Measurements from ENCODE around the gene GFER.

DNA sequence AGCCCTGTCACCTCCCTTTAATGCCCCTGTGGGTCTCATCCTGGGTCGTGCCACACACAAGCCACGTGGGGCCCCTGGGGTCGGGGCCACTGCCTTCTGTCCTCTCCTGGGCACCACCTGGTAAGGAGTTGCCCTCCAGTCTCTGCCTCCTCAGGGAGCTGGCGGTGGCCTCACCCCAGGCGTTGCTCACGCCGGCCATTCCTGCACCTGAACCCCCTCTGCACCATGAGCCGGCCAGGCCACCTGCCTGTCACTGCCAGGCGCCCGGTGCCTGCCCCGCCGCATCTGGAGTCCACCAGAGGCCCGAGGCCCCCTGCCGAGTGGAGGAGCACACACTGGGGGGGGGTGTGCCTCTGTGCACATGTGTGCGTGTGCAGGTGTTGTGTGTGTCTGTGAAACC is 53.1 kb downstream of the GFER start:
- TF ChIP-seq CTCF (IDR thresholded peaks at IDR 0.05) (no peak), POLR2A (IDR thresholded peaks at IDR 0.05) (no peak)

Measured in body of pancreas (tissue), 4 donors.